PC-9 (cell line): ENCODE results near the gene NEDD9. TPM values are rescaled to one million over a fixed set of nuclear protein-coding genes. Genes with fewer than 3 reads are reported as not detected.

Experiments used
- BruUV-seq: library from RNA; stranded (reverse); fragments of 400-500 nt; replicated peaks from 2 replicates; lab custom pipeline; 2021; lab: Mats Ljungman, UMichigan
- CTCF ChIA-PET: fragments of 300-600 bp; sonication (Branson Sonifier 250); formaldehyde crosslinking; loops from one replicate; lab custom pipeline; 2022; ENCODE audit warnings: antibody characterized with exemption; lab: Charles Lee
- POLR2A ChIA-PET: fragments of 300-600 bp; sonication (Branson Sonifier 250); formaldehyde crosslinking; loops from one replicate; lab custom pipeline; 2022; ENCODE audit warnings: antibody characterized with exemption; ENCODE audit not compliant: unreplicated experiment; lab: Charles Lee
- DNase-seq, 2 experiments: peaks; one replicate each; pipeline versions ENCODE4 v3.0.0 to v3.0.0-alpha.2; 2015 to 2022; ENCODE audit warnings: mixed read lengths in 1 of 2
- H2AFZ ChIP-seq: fragments of 200-600 bp; sonication (generic); 2 replicates; pipeline ENCODE4 v1.8.1; 2017; ENCODE audit warnings: antibody characterized with exemption
- H3F3A ChIP-seq: fragments of 200-600 bp; sonication (generic); 2 replicates; pipeline ENCODE4 v1.8.1; 2017; ENCODE audit warnings: antibody characterized with exemption, mild to moderate bottlenecking, low read depth; ENCODE audit not compliant: insufficient read depth
- H3K27ac ChIP-seq: fragments of 200-600 bp; sonication (generic); 2 replicates; pipeline ENCODE4 v1.6.1; 2016; ENCODE audit warnings: mixed run types
- H3K27me3 ChIP-seq: fragments of 200-600 bp; sonication (generic); 2 replicates; pipeline ENCODE4 v1.6.1; 2016; ENCODE audit warnings: low read depth, mixed run types; ENCODE audit not compliant: insufficient read depth
- H3K36me3 ChIP-seq: fragments of 200-600 bp; sonication (generic); 2 replicates; pipeline ENCODE4 v1.6.1; 2016; ENCODE audit warnings: low read depth, mixed run types
- H3K4me1 ChIP-seq: fragments of 200-600 bp; sonication (generic); replicated peaks from 2 replicates; pipeline ENCODE4 v1.6.1; 2016; ENCODE audit warnings: mixed run types; ENCODE audit not compliant: insufficient read depth
- H3K4me2 ChIP-seq: fragments of 200-600 bp; sonication (generic); 2 replicates; pipeline ENCODE4 v1.6.1; 2017; ENCODE audit warnings: mixed run types
- H3K4me3 ChIP-seq: fragments of 200-600 bp; sonication (generic); 2 replicates; pipeline ENCODE4 v1.6.1; 2016; ENCODE audit warnings: mixed run types
- H3K79me2 ChIP-seq: fragments of 200-600 bp; sonication (generic); 2 replicates; pipeline ENCODE4 v1.6.1; 2017; ENCODE audit warnings: low read depth, mixed run types
- H3K9me2 ChIP-seq: fragments of 200-600 bp; sonication (generic); 2 replicates; pipeline ENCODE4 v1.8.1; 2017; ENCODE audit warnings: mild to moderate bottlenecking; ENCODE audit not compliant: insufficient read depth
- H3K9me3 ChIP-seq: fragments of 200-600 bp; sonication (generic); 2 replicates; pipeline ENCODE4 v1.8.1; 2016; ENCODE audit warnings: low read depth; ENCODE audit not compliant: insufficient read depth
- H4K20me1 ChIP-seq: fragments of 200-600 bp; sonication (generic); 2 replicates; pipeline ENCODE4 v1.8.1; 2017; ENCODE audit not compliant: insufficient read depth
- CTCF ChIP-seq: fragments of 200-600 bp; sonication (generic); conservative IDR thresholded peaks from 2 replicates; pipeline ENCODE4 v1.6.1; 2017; ENCODE audit warnings: mixed run types, antibody characterized with exemption, mild to moderate bottlenecking, moderate library complexity
- EZH2 ChIP-seq: fragments of 200-600 bp; sonication (generic); IDR thresholded peaks from 2 replicates; pipeline ENCODE4 v1.8.0; 2017; ENCODE audit warnings: antibody characterized with exemption, low read depth
- intact Hi-C: fragments of 100-400 bp; cut with micrococcal nuclease; formaldehyde crosslinking; loops from one replicate; pipeline ENCODE4 v1.10.0; 2022; ENCODE audit not compliant: unreplicated experiment
- total RNA-seq: library from RNA; stranded (reverse); gene quantifications from 2 replicates; pipeline ENCODE4 v1.2.3, GENCODE V29; 2021

The NEDD9 gene
- total RNA-seq, 1 experiment from 2014 or later = 57.5 TPM

GRCh38 chr6:11277275-11278206 is 45.1 kb upstream of the NEDD9 start:
- Histone ChIP-seq H3K4me3 (no peak overlapping the region), H3K4me2 (peak overlapping the region; percentile 49; the same call in 1 of the 2 replicates), H3K36me3 (no peaks in the 10 kb centered on the region), H2AFZ (no peak overlapping the region), H3K9me3 (no peaks in the 10 kb centered on the region), H3F3A (no peaks in the 10 kb centered on the region), H3K9me2 (no peaks in the 10 kb centered on the region), H3K27ac (no peak overlapping the region), H3K79me2 (no peaks in the 10 kb centered on the region), H3K4me1 (peaks cover 10% of the 10 kb centered on the region; the same call in 1 of the 2 replicates), H4K20me1 (no peaks in the 10 kb centered on the region), H3K27me3 (no peaks in the 10 kb centered on the region)
- intact Hi-C loops = loop anchor here (1.0 to 2.0 kb wide), 3 partner anchors 41 to 47 kb away; no protein-coding TSS in a partner anchor
- ChIA-PET CTCF (interaction anchor here (1.1 kb wide), 1 partner anchor 19 kb away, joined by 3 read pairs; no protein-coding TSS in a partner anchor), POLR2A (interaction anchor here (0.6 to 0.7 kb wide), 3 partner anchors 41 to 128 kb away, joined by 3 to 8 read pairs (median 4); partner anchors contain the start of gene NEDD9)
- no TSS peak for BruUV-seq
- peak; percentile 56 to 63 for DNase-seq
- TF ChIP-seq EZH2 = no peak
- TF ChIP-seq CTCF = no peak

GRCh38 chr6:11276911-11277274 is 44.4 kb upstream of the NEDD9 start:
- H3K4me3 ChIP-seq = no peak overlapping the region
- no peak for DNase-seq
- H3K4me1 ChIP-seq = peaks cover 10% of the 10 kb centered on the region; the same call in 1 of the 2 replicates
- TF ChIP-seq EZH2 = no peak
- TF ChIP-seq CTCF = no peak
- no peaks in the 10 kb centered on the region for H3K36me3 ChIP-seq
- CTCF ChIA-PET = no interaction called here
- intact Hi-C loops = loop anchor here (1.0 to 2.0 kb wide), 3 partner anchors 41 to 46 kb away; no protein-coding TSS in a partner anchor
- no peaks in the 10 kb centered on the region for H3F3A ChIP-seq
- H3K4me2 ChIP-seq = peak overlapping the region; percentile 49; the same call in 1 of the 2 replicates
- POLR2A ChIA-PET = interaction anchor here (0.7 kb wide), 1 partner anchor 44 kb away, joined by 8 read pairs; the partner anchor contains the start of gene NEDD9
- H2AFZ ChIP-seq = no peak overlapping the region
- no peak overlapping the region for H3K27ac ChIP-seq
- no peaks in the 10 kb centered on the region for H3K79me2 ChIP-seq
- BruUV-seq = no TSS peak
- H3K27me3 ChIP-seq = no peaks in the 10 kb centered on the region
- no peaks in the 10 kb centered on the region for H3K9me3 ChIP-seq
- H4K20me1 ChIP-seq = no peaks in the 10 kb centered on the region
- no peaks in the 10 kb centered on the region for H3K9me2 ChIP-seq

GRCh38 chr6:11276228-11276627 is 43.8 kb upstream of the NEDD9 start:
- Histone ChIP-seq H3K4me3 (no peak overlapping the region), H3K27ac (no peak overlapping the region), H2AFZ (no peak overlapping the region), H4K20me1 (no peaks in the 10 kb centered on the region), H3F3A (no peaks in the 10 kb centered on the region), H3K4me1 (peaks cover 10% of the 10 kb centered on the region; the same call in 1 of the 2 replicates), H3K9me3 (no peaks in the 10 kb centered on the region), H3K9me2 (no peaks in the 10 kb centered on the region), H3K27me3 (no peaks in the 10 kb centered on the region), H3K36me3 (no peaks in the 10 kb centered on the region), H3K4me2 (no peak overlapping the region), H3K79me2 (no peaks in the 10 kb centered on the region)
- CTCF ChIA-PET = no interaction called here
- TF ChIP-seq EZH2 = no peak
- no peak for TF ChIP-seq CTCF
- BruUV-seq = no TSS peak
- POLR2A ChIA-PET = no interaction called here
- DNase-seq = no peak
- intact Hi-C loops = loop anchor here (2.0 kb wide), 1 partner anchor 45 kb away; no protein-coding TSS in a partner anchor
